Measurements from ENCODE around the gene FSTL4.

DNA sequence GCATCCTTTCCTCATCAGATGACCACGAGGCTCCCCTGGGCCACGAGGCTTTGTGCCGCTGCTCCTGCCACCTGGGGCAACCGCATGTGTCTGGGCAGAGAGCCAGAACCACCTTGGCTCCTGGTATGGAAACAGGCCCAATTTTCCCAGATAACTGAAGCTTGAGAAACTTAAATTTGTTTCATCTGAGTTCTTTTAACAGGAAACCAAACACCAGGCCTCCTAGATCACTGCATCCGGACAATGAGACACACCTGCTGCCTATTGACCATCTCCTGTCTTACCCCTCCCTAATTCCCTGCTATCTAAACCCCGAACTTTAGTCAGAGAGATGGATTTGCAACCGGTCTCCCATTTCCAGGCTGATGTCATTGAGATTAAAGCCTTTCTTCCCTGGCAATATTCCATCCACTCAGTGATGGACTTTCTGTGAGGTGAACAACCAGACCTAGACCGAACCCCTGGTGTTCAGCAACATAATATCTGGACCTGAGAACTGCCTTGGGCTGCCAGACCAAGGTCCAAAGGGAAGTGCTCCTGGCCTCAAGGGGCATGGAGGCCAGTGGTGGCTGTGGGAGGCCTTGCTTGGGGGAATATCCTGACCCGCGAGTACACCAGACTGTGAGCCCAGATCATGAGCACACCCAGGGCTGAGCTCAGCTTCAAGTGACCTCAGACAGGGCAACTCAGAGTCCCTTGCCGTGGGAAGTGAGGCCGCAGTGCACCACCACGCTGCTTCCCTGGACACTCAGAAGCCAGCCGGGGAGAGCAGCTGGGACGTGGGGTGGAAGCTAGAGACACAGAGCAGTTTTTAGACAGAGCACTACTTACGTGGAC lies 360.8 kb downstream of the FSTL4 start:
- TF ChIP-seq CTCF (conservative IDR thresholded peaks at IDR 0.05; ENCODE audit: low read length) (no peak), EZH2phosphoT487 (IDR thresholded peaks at IDR 0.05; ENCODE audit: borderline replicate concordance, low read depth, low read length) (no peak)
